Esophagus muscularis mucosa (tissue), 4 donors: Measurements from ENCODE around the gene UST. TPM values are rescaled to one million over a fixed set of nuclear protein-coding genes. Genes with fewer than 3 reads are reported as not detected.
"Not testable (repeated sequence)": the region's sequence is repeated elsewhere in the genome, so short reads cannot be mapped to it uniquely, and the experiment has no call there.

Source experiments
- DNase-seq: peaks from one replicate; pipeline ENCODE4 v3.0.0-alpha.2; 2017; ENCODE audit errors: extremely low spot score
- H3K27ac ChIP-seq, 4 donors: fragments of 200-600 bp; sonication (generic); replicated peaks in 1 of 4; 1 replicate in 3 of 4; 2 replicates in 1 of 4; pipeline ENCODE4 v1.5.1; 2016 to 2019; ENCODE audit warnings: mild to moderate bottlenecking in 1 of 4
- H3K27me3 ChIP-seq, 4 donors: fragments of 200-600 bp; sonication (generic); one replicate each; pipeline versions ENCODE4 v1.5.1 to v1.6.0; 2016 to 2019
- H3K36me3 ChIP-seq, 4 donors: fragments of 200-600 bp; sonication (generic); one replicate each; pipeline ENCODE4 v1.5.1; 2016 to 2019
- H3K4me1 ChIP-seq, 4 donors: fragments of 200-600 bp; sonication (generic); one replicate each; pipeline ENCODE4 v1.5.1; 2016 to 2019
- H3K4me3 ChIP-seq, 4 donors: fragments of 200-600 bp; sonication (generic); 1 replicate in 2 of 4; 2 replicates in 2 of 4; pipeline ENCODE4 v1.5.1; 2016 to 2019; ENCODE audit warnings: mild to moderate bottlenecking in 4 of 4, moderate library complexity in 1 of 4
- H3K9me3 ChIP-seq, 4 donors: fragments of 200-600 bp; sonication (generic); 1 replicate in 3 of 4; 2 replicates in 1 of 4; pipeline ENCODE4 v1.5.1; 2016 to 2019
- CTCF ChIP-seq, 3 experiments: fragments of 200-600 bp in 2 of 3; fragments of 450-650 bp in 1 of 3; sonication (generic) in 2 of 3; IDR thresholded peaks; one replicate each; pipeline ENCODE4 v1.5.1; 2017 to 2019; ENCODE audit warnings: antibody characterized with exemption in 3 of 3, mild to moderate bottlenecking in 2 of 3, moderate library complexity in 1 of 3
- EP300 ChIP-seq: sonication (generic); formaldehyde crosslinking; IDR thresholded peaks from one replicate; pipeline ENCODE4 v1.6.1; 2017; ENCODE audit warnings: antibody characterized with exemption
- POLR2A ChIP-seq: fragments of 450-650 bp; IDR thresholded peaks from one replicate; pipeline ENCODE4 v1.6.1; 2017; ENCODE audit warnings: antibody characterized with exemption, moderate library complexity, mild to moderate bottlenecking, low read depth
- POLR2AphosphoS5 ChIP-seq, 2 donors: sonication (generic); formaldehyde crosslinking; IDR thresholded peaks; one replicate each; pipeline ENCODE4 v1.6.1; 2017; ENCODE audit warnings: antibody characterized with exemption in 2 of 2
- WGBS: methylation state at CpG from one replicate; pipeline ENCODE4 v1.1.5; 2018; 5-methylcytosine and 5-hydroxymethylcytosine counted together
- intact Hi-C: fragments of 100-400 bp; cut with DNase I; formaldehyde crosslinking; loops from one replicate; pipeline ENCODE4 v1.15.1; 2023
- total RNA-seq, 4 donors: library from RNA; depleted of rRNA; stranded (reverse); fragments of >200 nt; gene quantifications; one replicate each; pipeline versions ENCODE4 v1.1.0 to v1.2.1, GENCODE V29; 2016

UST gene
- total RNA-seq, 4 donors from 2014 or later = 29.1 to 46.3 (median 32.4) TPM

GRCh38 chr6:148873154-148873553 lies 126.3 kb downstream of the UST start:
- intact Hi-C loops = no loop called here
- DNase-seq = no peak
- Histone ChIP-seq H3K36me3 (no peaks in the 10 kb centered on the region), H3K27me3 (no peaks in the 10 kb centered on the region), H3K27ac (no peak overlapping the region), H3K4me3 (no peak overlapping the region), H3K9me3 (no peaks in the 10 kb centered on the region), H3K4me1 (peaks cover 14 to 47% (median 39%) of the 10 kb centered on the region in 4 donors)
- WGBS = 98% methylated on average over 4 of the region's 4 CpGs
- TF ChIP-seq POLR2A (no peak), CTCF (IDR thresholded peaks at IDR 0.05) (no peak), EP300 (no peak), POLR2AphosphoS5 (IDR thresholded peaks at IDR 0.05) (no peak)

DNA sequence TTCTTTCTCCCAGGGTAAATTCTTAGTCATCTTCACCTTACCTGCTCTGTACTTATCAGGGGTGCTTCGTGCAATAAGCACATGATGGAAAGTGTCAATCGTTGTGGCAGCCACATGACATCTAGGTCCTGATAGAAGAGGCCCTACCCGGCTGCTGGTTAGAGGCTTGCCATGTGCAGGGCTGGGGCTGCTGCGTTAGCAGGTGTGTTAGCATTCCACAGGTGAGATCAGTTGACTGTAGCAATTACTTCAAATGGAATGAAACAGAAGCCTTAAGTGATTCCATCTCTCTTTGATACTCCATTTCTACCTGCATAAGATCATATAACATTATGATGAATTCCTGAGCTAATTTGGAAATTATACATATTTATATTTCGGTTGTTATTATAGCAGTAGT lies 127.0 kb downstream of the UST start:
- H3K4me1 ChIP-seq = peaks cover 14 to 42% (median 33%) of the 10 kb centered on the region in 4 donors
- no peaks in the 10 kb centered on the region for H3K27me3 ChIP-seq
- 86% methylated on average over 5 of the region's 5 CpGs for WGBS
- no peaks in the 10 kb centered on the region for H3K9me3 ChIP-seq
- TF ChIP-seq POLR2A = no peak
- no peak for TF ChIP-seq POLR2AphosphoS5 (IDR thresholded peaks at IDR 0.05)
- TF ChIP-seq EP300 = no peak
- TF ChIP-seq CTCF (IDR thresholded peaks at IDR 0.05) = no peak
- no peak overlapping the region for H3K27ac ChIP-seq
- H3K36me3 ChIP-seq = no peaks in the 10 kb centered on the region
- no peak overlapping the region for H3K4me3 ChIP-seq
- no peak for DNase-seq
- intact Hi-C loops = no loop called here

GRCh38 chr6:148874698-148875293 lies 128.0 kb downstream of the UST start:
- intact Hi-C loops = no loop called here
- 52% methylated on average over 9 of the region's 9 CpGs for WGBS
- H3K27me3 ChIP-seq = no peaks in the 10 kb centered on the region
- no peak overlapping the region for H3K4me3 ChIP-seq
- peaks cover 14 to 39% (median 27%) of the 10 kb centered on the region in 4 donors for H3K4me1 ChIP-seq
- H3K27ac ChIP-seq = no peak overlapping the region
- H3K36me3 ChIP-seq = no peaks in the 10 kb centered on the region
- H3K9me3 ChIP-seq = no peaks in the 10 kb centered on the region
- no peak for DNase-seq
- no peak for TF ChIP-seq POLR2AphosphoS5 (IDR thresholded peaks at IDR 0.05)
- no peak for TF ChIP-seq CTCF (IDR thresholded peaks at IDR 0.05)

DNA sequence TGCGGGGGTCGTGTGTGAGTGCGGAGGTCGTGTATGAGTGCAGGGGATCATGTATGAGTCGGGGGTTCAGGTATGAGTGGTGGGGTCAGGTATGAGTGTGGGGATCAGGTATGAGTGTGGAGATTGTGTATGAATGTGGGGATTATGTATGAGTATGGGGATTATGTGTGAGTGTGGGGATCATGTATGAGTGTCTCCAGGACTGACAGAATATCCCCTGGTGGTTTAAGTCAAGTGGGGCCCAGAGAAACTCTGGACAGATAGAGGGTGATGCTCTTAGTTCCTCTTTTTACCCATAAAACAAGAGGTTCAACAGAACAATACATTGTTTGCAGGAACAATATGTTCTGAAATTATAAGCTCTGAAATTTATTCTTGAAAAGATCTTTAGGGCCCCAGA lies 131.9 kb downstream of the UST start:
- Histone ChIP-seq H3K4me1 (peaks cover 10 to 26% (median 17%) of the 10 kb centered on the region in 4 donors), H3K9me3 (no peaks in the 10 kb centered on the region), H3K27me3 (no peaks in the 10 kb centered on the region), H3K4me3 (no peak overlapping the region), H3K36me3 (no peaks in the 10 kb centered on the region), H3K27ac (no peak overlapping the region)
- no peak for DNase-seq
- intact Hi-C loops = no loop called here
- WGBS = 69% methylated on average over 5 of the region's 5 CpGs
- TF ChIP-seq POLR2AphosphoS5 (IDR thresholded peaks at IDR 0.05) (no peak), EP300 (no peak), CTCF (IDR thresholded peaks at IDR 0.05) (no peak), POLR2A (no peak)

DNA sequence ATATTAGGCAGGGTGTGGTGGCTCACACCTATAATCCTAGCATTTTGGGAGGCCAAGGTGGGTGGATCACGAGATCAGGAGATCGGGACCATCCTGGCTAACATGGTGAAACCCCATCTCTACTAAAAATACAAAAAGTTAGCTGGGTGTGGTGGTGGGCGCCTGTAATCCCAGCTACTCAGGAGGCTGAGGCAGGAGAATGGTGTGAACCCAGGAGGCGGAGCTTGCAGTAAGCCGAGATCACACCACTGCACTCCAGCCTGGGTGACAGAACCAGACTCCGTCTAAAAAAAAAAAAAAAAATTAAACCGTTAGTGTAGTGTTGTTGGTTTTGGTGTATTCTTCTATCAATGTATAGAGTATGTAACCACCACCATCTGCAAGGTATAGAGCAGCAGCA lies 133.9 kb downstream of the UST start:
- H3K4me1 ChIP-seq = peaks cover 0 to 29% (median 13%) of the 10 kb centered on the region in 4 donors

More for the DNA sequence above, 133.9 kb downstream of the UST start:
- intact Hi-C loops, H3K27ac ChIP-seq, DNase-seq, H3K4me3 ChIP-seq, H3K36me3 ChIP-seq, H3K27me3 ChIP-seq, H3K9me3 ChIP-seq: not testable (repeated sequence)
- whole genome bisulfite sequencing = 91% methylated on average over 7 of the region's 7 CpGs
